K562 (cell line): ENCODE results near the gene C17orf113. TPM values are rescaled to one million over a fixed set of nuclear protein-coding genes. Genes with fewer than 3 reads are reported as not detected.

ENCODE experiments used
- ATAC-seq: fragments of 200-7000 bp; cut with Tn5 transposase; 3 replicates; pipeline ENCODE4 v1.9.1; 2020; ENCODE audit warnings: moderate library complexity
- BruUV-seq: library from RNA; stranded (reverse); fragments of 400-500 nt; replicated peaks from 2 replicates; lab custom pipeline; 2021; lab: Mats Ljungman, UMichigan
- CTCF ChIA-PET: fragments of 300-600 bp; formaldehyde crosslinking; extraction: SDS; loops from one replicate; lab custom pipeline; 2021; ENCODE audit warnings: low intra/inter-chr PET ratio; lab: Yijun Ruan, JAX
- POLR2A ChIA-PET: fragments of 300-600, 350-650 bp; sonication (Branson Sonifier 250); formaldehyde crosslinking; extraction: SDS; loops from one replicate; lab custom pipeline; 2021; ENCODE audit warnings: antibody characterized with exemption, inconsistent platforms; lab: Yijun Ruan, JAX
- DNase-seq, 4 experiments: peaks; one replicate each; pipeline versions ENCODE4 v3.0.0 to v3.0.0-alpha.2; 2011 to 2018; ENCODE audit warnings: low spot score in 3 of 4, mixed read lengths in 3 of 4; ENCODE audit errors: extremely low read depth in 1 of 4
- FAIRE-seq: peaks from 2 replicates; lab custom pipeline; 2011; peaks lifted over from hg19 to GRCh38; lab: Jason Lieb, UNC
- H2AFZ ChIP-seq: 2 replicates; pipeline ENCODE4 v1.6.0; 2011; ENCODE audit warnings: low read depth, low read length, control low read depth, inconsistent platforms
- H3K27ac ChIP-seq: fragments of 200-600 bp; 3 replicates; pipeline ENCODE4 v1.8.0; 2011; ENCODE audit warnings: low read depth, mild to moderate bottlenecking, control low read depth, inconsistent platforms, low read length, moderate library complexity, mixed read lengths; ENCODE audit errors: extremely low read depth
- H3K27me3 ChIP-seq, 2 experiments: fragments of 300-600 bp in 1 of 2; 2 replicates in 1 of 2; 3 replicates in 1 of 2; pipeline versions ENCODE4 v1.6.0 to v1.8.0; 2011; ENCODE audit warnings: inconsistent platforms in 2 of 2, low read length in 2 of 2, mild to moderate bottlenecking in 1 of 2, mixed read lengths in 1 of 2, moderate library complexity in 1 of 2; ENCODE audit not compliant: control insufficient read depth in 2 of 2, insufficient read depth in 2 of 2
- H3K36me3 ChIP-seq: fragments of 300-600 bp; 3 replicates; pipeline ENCODE4 v1.8.0; 2011; ENCODE audit warnings: mild to moderate bottlenecking, low read length, inconsistent platforms; ENCODE audit not compliant: control insufficient read depth, insufficient read depth
- H3K4me1 ChIP-seq, 2 experiments: fragments of 200-600 bp in 1 of 2; replicated peaks in 1 of 2; 2 replicates in 1 of 2; 3 replicates in 1 of 2; pipeline versions ENCODE4 v1.5.1 to v1.8.0; 2011; ENCODE audit warnings: inconsistent platforms in 2 of 2, low read length in 2 of 2, mild to moderate bottlenecking in 1 of 2, mixed read lengths in 1 of 2, moderate library complexity in 1 of 2; ENCODE audit not compliant: control insufficient read depth in 2 of 2, insufficient read depth in 2 of 2
- H3K4me2 ChIP-seq: 2 replicates; pipeline ENCODE4 v1.6.1; 2011; ENCODE audit warnings: low read length, control low read depth, inconsistent platforms, mixed read lengths; ENCODE audit not compliant: insufficient read depth
- H3K4me3 ChIP-seq: fragments of 200-600 bp; sonication (generic), shearing (Covaris generic); 2 replicates; pipeline ENCODE4 v1.5.1; 2016; ENCODE audit warnings: control low read depth, inconsistent platforms
- H3K79me2 ChIP-seq: fragments of 200-600 bp; 3 replicates; pipeline ENCODE4 v1.8.0; 2011; ENCODE audit warnings: low read length, inconsistent platforms; ENCODE audit not compliant: control insufficient read depth, insufficient read depth
- H3K9ac ChIP-seq, 2 experiments: 2 replicates each; pipeline versions ENCODE4 v1.6.0 to v1.6.1; 2011; ENCODE audit warnings: low read depth in 2 of 2, low read length in 2 of 2, control low read depth in 1 of 2, inconsistent platforms in 1 of 2, mild to moderate bottlenecking in 1 of 2, mixed read lengths in 1 of 2; ENCODE audit not compliant: insufficient read depth in 1 of 2
- H3K9me1 ChIP-seq: one replicate; pipeline ENCODE4 v1.6.0; 2011; ENCODE audit warnings: inconsistent platforms, mild to moderate bottlenecking, low read length, moderate library complexity; ENCODE audit not compliant: control insufficient read depth, insufficient read depth
- H3K9me3 ChIP-seq: replicated peaks from 2 replicates; pipeline ENCODE4 v1.5.1; 2011; ENCODE audit warnings: low read depth, low read length, inconsistent platforms; ENCODE audit not compliant: control insufficient read depth, insufficient read depth
- H4K20me1 ChIP-seq: replicated peaks from 2 replicates; pipeline ENCODE4 v1.6.1; 2011; ENCODE audit warnings: low read length, inconsistent platforms, mixed read lengths; ENCODE audit not compliant: control insufficient read depth, insufficient read depth
- CTBP1 ChIP-seq: fragments of 450-650 bp; IDR thresholded peaks from 2 replicates; pipeline ENCODE4 v1.6.1; 2016; ENCODE audit warnings: borderline replicate concordance
- CTCF ChIP-seq, 3 experiments: IDR thresholded peaks in 2 of 3; conservative IDR thresholded peaks in 1 of 3; 2 replicates each; pipeline ENCODE4 v1.5.1; 2011 to 2012; ENCODE audit warnings: low read length in 3 of 3, mild to moderate bottlenecking in 3 of 3, control low read depth in 2 of 3, improper control_type of control experiment in 1 of 3, inconsistent platforms in 1 of 3, low read depth in 1 of 3, mixed read lengths in 1 of 3, moderate library complexity in 1 of 3; ENCODE audit not compliant: insufficient read depth in 2 of 3
- EP400 ChIP-seq: fragments of 450-650 bp; IDR thresholded peaks from 2 replicates; pipeline ENCODE4 v1.6.1; 2017; ENCODE audit warnings: antibody characterized with exemption, mild to moderate bottlenecking, moderate library complexity
- HMG20A ChIP-seq: fragments of 450-650 bp; formaldehyde crosslinking; conservative IDR thresholded peaks from 2 replicates; pipeline ENCODE4 v1.4.0; 2020; ENCODE audit warnings: mild to moderate bottlenecking, mixed read lengths
- IFI16 ChIP-seq: fragments of 250-450 bp; sonication (Bioruptor Pico); IDR thresholded peaks from 2 replicates; pipeline ENCODE4 v2.1.2; 2022; ENCODE audit warnings: mild to moderate bottlenecking, inconsistent platforms
- MBD1 ChIP-seq: fragments of 250-450 bp; sonication (Bioruptor Pico); IDR thresholded peaks from 2 replicates; pipeline ENCODE4 v1.8.0; 2022; ENCODE audit warnings: inconsistent platforms
- MECOM ChIP-seq: fragments of 250-450 bp; sonication (Bioruptor Pico); IDR thresholded peaks from 2 replicates; pipeline ENCODE4 v1.8.0; 2022; ENCODE audit warnings: inconsistent platforms
- PBX2 ChIP-seq, 2 experiments: IDR thresholded peaks in 1 of 2; conservative IDR thresholded peaks in 1 of 2; 2 replicates each; pipeline ENCODE4 v1.6.1; 2016; ENCODE audit warnings: low read depth in 2 of 2, mild to moderate bottlenecking in 1 of 2, missing compliant biosample characterization in 1 of 2, missing genetic modification characterization in 1 of 2, moderate library complexity in 1 of 2
- SMAD1 ChIP-seq: fragments of 150-350 bp; IDR thresholded peaks from 2 replicates; pipeline ENCODE4 v1.6.1; 2014; ENCODE audit warnings: low read length, low read depth; ENCODE audit not compliant: partially characterized antibody
- TAF1 ChIP-seq: IDR thresholded peaks from 2 replicates; pipeline ENCODE4 v1.6.1; 2011; ENCODE audit warnings: mild to moderate bottlenecking, low read length, moderate library complexity; ENCODE audit not compliant: insufficient read depth, control insufficient read depth, severe bottlenecking; ENCODE audit errors: extremely low read depth
- WGBS: fragments of 100-300 bp; shearing (Covaris generic); methylation state at CpG from one replicate; pipeline ENCODE4 v1.1.6; 2016; ENCODE audit warnings: low coverage, mixed read lengths; ENCODE audit not compliant: insufficient coverage; ENCODE audit errors: missing lambda C conversion rate; 5-methylcytosine and 5-hydroxymethylcytosine counted together
- in situ Hi-C: fragments of 300-500 bp; cut with MboI; formaldehyde crosslinking; loops from 4 replicates; pipeline ENCODE4 v1.15.0; 2018; ENCODE audit warnings: inconsistent platforms, mixed read lengths
- intact Hi-C: fragments of 100-400 bp; cut with micrococcal nuclease; formaldehyde crosslinking; loops from 2 replicates; pipeline ENCODE4 v1.14.2; 2022
- polyA plus RNA-seq, 8 experiments: library from polyadenylated mRNA; depleted of rRNA in 4 of 8; stranded (reverse) in 5 of 8; unstranded in 3 of 8; fragments of >200 nt; fragmentation: Nextera tagmentation in 2 of 8; fragmentation: Illumina TruSeq in 1 of 8; extraction: Ambion mirVana in 2 of 8; extraction: Trizol in 1 of 8; gene quantifications; 2 replicates each; pipeline versions ENCODE4 v1.2.1 to v1.2.3, GENCODE V29; 2011 to 2014; ENCODE audit warnings: inconsistent platforms in 1 of 8, missing spikeins in 1 of 8
- total RNA-seq, 7 experiments: library from RNA; depleted of rRNA in 6 of 7; stranded (reverse); fragments of >200 nt in 6 of 7; fragmentation: Illumina TruSeq in 2 of 7; extraction: Trizol in 2 of 7; gene quantifications; 2 replicates each; pipeline versions ENCODE4 v1.2.1 to v1.2.3, GENCODE V29; 2011 to 2021; ENCODE audit warnings: low replicate concordance in 1 of 7

The C17orf113 gene
- total and polyA plus RNA-seq, 9 of the 15 experiments (the other 6 are each of a cell fraction or from before 2014, with no cell fraction given) = 0.10 to 1.2 (median 0.31) TPM

- Histone ChIP-seq H3K4me1 (peaks cover 32 to 37% of the 10 kb centered on the region in 2 experiments), H3K4me3 (no peak overlapping the region), H3K27me3 (no peaks in the 10 kb centered on the region), H3K9ac (peak overlapping the region in 1 of 2 experiments; percentile 75; a peak in 2 of 4 replicates), H3K27ac (no peak overlapping the region), H4K20me1 (no peaks in the 10 kb centered on the region), H3K4me2 (no peak overlapping the region), H3K79me2 (no peaks in the 10 kb centered on the region), H3K36me3 (peaks cover 10% of the 10 kb centered on the region; the same call in 2 of the 3 replicates), H2AFZ (peak overlapping the region; percentile 78; the same call in 1 of the 2 replicates), H3K9me3 (no peaks in the 10 kb centered on the region), H3K9me1 (no peaks in the 10 kb centered on the region)
- TF ChIP-seq PBX2 (CRISPR knock-in tag; IDR thresholded peaks at IDR 0.05; ENCODE audit: low read depth) = no peak
- no peak for TF ChIP-seq PBX2 (tag; conservative IDR thresholded peaks at IDR 0.05; ENCODE audit: low read depth)
- TF ChIP-seq CTCF (IDR thresholded peaks at IDR 0.05 in 2 of 3, conservative IDR thresholded peaks at IDR 0.05 in 1 of 3; ENCODE audit: insufficient read depth in 2 of 3, low read depth in 1 of 3, low read length in 3 of 3) = 0 out of 6 replicates have a peak, but pooled peaks of 1 of the 3 experiments have one; percentile 13
- no peak for TF ChIP-seq IFI16 (CRISPR knock-in tag)
- 0 out of 2 replicates have a peak, but pooled peaks have one; percentile 1 for TF ChIP-seq CTBP1
- no peak for TF ChIP-seq HMG20A (CRISPR knock-in tag)
- TF ChIP-seq MECOM (CRISPR knock-in tag) = no peak
- TF ChIP-seq SMAD1 = no peak
- no peak for TF ChIP-seq TAF1
- TF ChIP-seq EP400 = no peak
- TF ChIP-seq MBD1 = no peak
- intact Hi-C loops = loop anchor here (1.0 to 5.0 kb wide), 2 partner anchors 61 to 73 kb away; partner anchors contain the start of gene CNP
- DNase-seq (no peak), FAIRE-seq (no peak), ATAC-seq (no peak)
- in situ Hi-C loops = loop anchor here (5.0 kb wide), 1 partner anchor 84 kb away; the partner anchor contains the start of gene DHX58
- ChIA-PET POLR2A (interaction anchor here (0.6 to 4.1 kb wide), 7 partner anchors 8 to 27 kb away, joined by 3 to 29 read pairs (median 5); partner anchors contain the start of genes DNAJC7 and NKIRAS2), CTCF (no interaction called here)
- 50% methylated on average over 5 of the region's 7 CpGs for WGBS
- BruUV-seq = no TSS peak
Observed at GRCh38 chr17:42028791-42029127, 21.6 kb downstream of the C17orf113 start.
